ENCODE results near the gene B4GALNT1.
A peak's percentile ranks its signal among the peaks of the same experiment; 100 is the strongest.
"Not testable (repeated sequence)": the region's sequence is repeated elsewhere in the genome, so short reads cannot be mapped to it uniquely, and the experiment has no call there.

B4GALNT1 gene

DNA sequence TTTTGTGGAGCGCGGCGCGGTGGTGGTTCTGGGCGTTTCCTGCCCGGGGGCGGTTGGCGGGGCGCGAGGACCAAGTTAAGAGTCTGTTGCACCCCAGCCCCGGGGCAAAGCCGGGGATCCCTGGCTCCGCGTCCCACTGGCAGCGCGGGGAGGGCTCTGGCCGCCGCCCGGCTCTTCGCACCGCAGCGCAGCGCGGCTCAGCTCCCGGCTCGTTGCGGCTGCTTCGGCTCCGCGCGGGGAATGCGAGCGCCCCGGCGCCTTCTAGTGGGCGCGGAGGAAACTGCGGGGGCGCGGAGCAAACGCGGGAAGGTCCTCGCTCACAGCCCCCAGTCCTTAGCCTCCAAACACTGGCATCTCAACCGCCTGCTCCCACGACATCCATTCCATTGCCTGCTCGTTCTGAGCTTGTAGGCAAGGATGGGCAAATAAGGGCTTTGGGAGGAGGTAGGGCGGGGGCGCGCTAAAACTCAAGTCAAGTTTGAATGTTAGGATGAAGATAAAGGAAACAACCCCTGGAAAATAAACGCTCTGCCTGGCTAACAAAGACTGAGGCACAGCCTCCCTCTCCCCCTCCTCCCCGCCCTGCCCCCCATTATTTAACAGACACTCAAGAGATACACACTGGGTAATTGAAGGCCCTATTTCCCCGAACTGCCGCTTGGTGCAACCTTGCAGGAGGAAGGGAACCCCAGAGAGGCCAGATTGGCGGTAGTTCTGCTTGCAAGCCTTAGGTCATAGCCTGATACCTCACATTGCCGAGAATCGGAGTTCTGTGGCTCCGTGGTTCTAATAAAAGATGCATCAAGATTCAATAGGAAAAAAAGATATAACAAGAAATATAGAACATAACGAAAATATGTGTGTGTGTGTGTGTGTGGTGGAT lies at the start of gene B4GALNT1:
B4GALNT1 (minus strand) TSS at position 244 of the 883 bp plus-strand sequence. CDS start 1,069 bp downstream, outside the sequence.
- no peaks in the 10 kb centered on the region for H3K36me3 Mint-ChIP-seq (ENCODE audit: low read depth)
- peak; percentile 89 to 90 (median 89) for TF ChIP-seq CTCF (IDR thresholded peaks at IDR 0.05; ENCODE audit: unreplicated experiment in 3 of 3)
- no peaks in the 10 kb centered on the region for H3K9me3 Mint-ChIP-seq
- no peak within 1 kb of the TSS for H3K27ac Mint-ChIP-seq
- peaks cover 81% of the 10 kb centered on the region for H3K27me3 Mint-ChIP-seq (ENCODE audit: low read depth)
- no peaks in the 10 kb centered on the region for H3K4me1 Mint-ChIP-seq
- H3K4me3 Mint-ChIP-seq = peak within 1 kb of the TSS; percentile 68 to 72 (median 68)

- TF ChIP-seq CTCF (IDR thresholded peaks at IDR 0.05; ENCODE audit: unreplicated experiment in 3 of 3) = no peak
- Mint-ChIP-seq H3K4me1 (no peaks in the 10 kb centered on the region), H3K27me3 (ENCODE audit: low read depth) (peaks cover 23% of the 10 kb centered on the region), H3K27ac (no peak overlapping the region), H3K4me3 (no peak overlapping the region), H3K9me3 (peaks cover 11% of the 10 kb centered on the region), H3K36me3 (ENCODE audit: low read depth) (no peaks in the 10 kb centered on the region)
Observed at GRCh38 chr12:57679697-57680096, 46.7 kb upstream of the B4GALNT1 start.

DNA sequence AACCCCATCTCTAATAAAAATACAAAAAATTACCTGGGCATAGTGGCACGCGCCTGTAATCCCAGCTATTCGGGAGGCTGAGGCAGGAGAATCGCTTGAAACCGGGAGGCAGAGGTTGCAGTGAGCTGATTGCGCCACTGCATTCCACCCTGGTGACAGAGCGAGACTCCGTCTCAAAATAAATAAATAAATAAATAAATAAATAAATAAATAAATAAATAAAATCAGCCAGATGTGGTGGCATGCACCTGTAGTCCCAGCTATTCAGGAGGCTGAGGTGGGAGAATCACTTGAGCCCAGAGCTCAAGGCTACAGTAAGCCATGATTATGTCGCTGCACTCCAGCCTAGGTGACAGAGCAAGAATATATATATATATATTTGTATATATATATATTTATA lies 44.9 kb upstream of the B4GALNT1 start:
- H3K27me3 Mint-ChIP-seq (ENCODE audit: low read depth) = peaks cover 15% of the 10 kb centered on the region
- not testable (repeated sequence) for H3K36me3 Mint-ChIP-seq (ENCODE audit: low read depth)

GRCh38 chr12:57674691-57675090 lies 41.7 kb upstream of the B4GALNT1 start:
- Mint-ChIP-seq H3K9me3 (peaks cover 6% of the 10 kb centered on the region), H3K4me3 (no peak overlapping the region), H3K27me3 (ENCODE audit: low read depth) (peaks cover 17% of the 10 kb centered on the region), H3K27ac (no peak overlapping the region), H3K4me1 (no peaks in the 10 kb centered on the region), H3K36me3 (ENCODE audit: low read depth) (no peaks in the 10 kb centered on the region)
- TF ChIP-seq CTCF (IDR thresholded peaks at IDR 0.05; ENCODE audit: unreplicated experiment in 3 of 3) = no peak

More for the DNA sequence above, 44.9 kb upstream of the B4GALNT1 start:
- H3K4me3 Mint-ChIP-seq, H3K9me3 Mint-ChIP-seq, H3K27ac Mint-ChIP-seq, H3K4me1 Mint-ChIP-seq: not testable (repeated sequence)

DNA sequence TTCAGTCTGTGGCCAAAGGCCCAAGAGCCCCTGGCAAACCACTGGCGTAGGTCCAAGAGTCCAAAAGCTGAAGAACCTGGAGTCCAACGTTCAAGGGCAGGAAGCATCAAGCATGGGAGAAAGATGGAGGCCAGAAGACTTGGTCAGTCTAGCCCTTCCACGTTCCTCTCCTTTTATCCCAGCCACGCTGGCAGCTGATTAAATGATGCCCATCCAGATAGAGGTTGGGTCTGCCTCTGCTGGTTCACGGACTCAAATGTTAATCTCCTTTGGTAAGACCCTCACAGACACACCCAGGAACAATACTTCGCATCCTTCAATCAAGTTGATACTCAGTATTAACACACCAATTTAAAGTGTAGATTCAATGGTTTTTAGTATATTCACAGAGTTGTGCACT lies 39.8 kb upstream of the B4GALNT1 start:
- TF ChIP-seq CTCF (IDR thresholded peaks at IDR 0.05; ENCODE audit: unreplicated experiment in 3 of 3) = no peak
- Mint-ChIP-seq H3K4me3 (no peak overlapping the region), H3K27me3 (ENCODE audit: low read depth) (peaks cover 13% of the 10 kb centered on the region), H3K27ac (no peak overlapping the region), H3K4me1 (no peaks in the 10 kb centered on the region), H3K36me3 (ENCODE audit: low read depth) (no peaks in the 10 kb centered on the region), H3K9me3 (peaks cover 8% of the 10 kb centered on the region)

GRCh38 chr12:57671811-57672210 lies 38.8 kb upstream of the B4GALNT1 start:
- H3K9me3 Mint-ChIP-seq = peaks cover 11% of the 10 kb centered on the region
- H3K36me3 Mint-ChIP-seq (ENCODE audit: low read depth); H3K27ac Mint-ChIP-seq; H3K4me1 Mint-ChIP-seq; H3K4me3 Mint-ChIP-seq: not testable (repeated sequence)
- H3K27me3 Mint-ChIP-seq (ENCODE audit: low read depth) = peaks cover 13% of the 10 kb centered on the region

DNA sequence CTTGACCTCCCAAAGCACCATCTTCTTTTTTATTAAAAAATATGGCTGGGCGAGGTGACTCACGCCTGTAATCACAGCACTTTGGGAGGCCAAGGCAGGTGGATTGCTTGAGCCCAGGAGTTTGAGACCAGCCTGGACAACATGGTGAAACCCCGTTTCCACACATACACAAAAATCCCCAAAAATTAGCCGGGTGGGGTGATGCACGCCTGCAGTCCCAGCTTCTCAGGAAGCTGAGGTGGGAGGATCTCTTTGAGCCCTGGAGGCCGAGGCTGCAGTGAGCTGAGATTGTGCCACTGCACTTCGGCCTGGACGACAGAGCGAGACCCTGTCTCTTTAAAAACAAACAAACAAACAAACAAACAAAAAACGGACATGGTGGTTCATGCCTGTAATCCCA lies 36.7 kb upstream of the B4GALNT1 start:
- peaks cover 14% of the 10 kb centered on the region for H3K9me3 Mint-ChIP-seq
- not testable (repeated sequence) for H3K4me3 Mint-ChIP-seq; H3K27me3 Mint-ChIP-seq (ENCODE audit: low read depth); H3K4me1 Mint-ChIP-seq; H3K36me3 Mint-ChIP-seq (ENCODE audit: low read depth); H3K27ac Mint-ChIP-seq
